ENCODE data around the gene FGD3.

- no peak for TF ChIP-seq CTCF (IDR thresholded peaks at IDR 0.05)
- no peak for TF ChIP-seq POLR2AphosphoS5 (IDR thresholded peaks at IDR 0.05)
These were observed 23.8 kb downstream of the FGD3 start for GRCh38 chr9:92971121-92971520.
